Measurements from ENCODE around the gene GCNA. TPM values are rescaled to one million over a fixed set of nuclear protein-coding genes. Genes with fewer than 3 reads are reported as not detected.

The GCNA gene, protein sequence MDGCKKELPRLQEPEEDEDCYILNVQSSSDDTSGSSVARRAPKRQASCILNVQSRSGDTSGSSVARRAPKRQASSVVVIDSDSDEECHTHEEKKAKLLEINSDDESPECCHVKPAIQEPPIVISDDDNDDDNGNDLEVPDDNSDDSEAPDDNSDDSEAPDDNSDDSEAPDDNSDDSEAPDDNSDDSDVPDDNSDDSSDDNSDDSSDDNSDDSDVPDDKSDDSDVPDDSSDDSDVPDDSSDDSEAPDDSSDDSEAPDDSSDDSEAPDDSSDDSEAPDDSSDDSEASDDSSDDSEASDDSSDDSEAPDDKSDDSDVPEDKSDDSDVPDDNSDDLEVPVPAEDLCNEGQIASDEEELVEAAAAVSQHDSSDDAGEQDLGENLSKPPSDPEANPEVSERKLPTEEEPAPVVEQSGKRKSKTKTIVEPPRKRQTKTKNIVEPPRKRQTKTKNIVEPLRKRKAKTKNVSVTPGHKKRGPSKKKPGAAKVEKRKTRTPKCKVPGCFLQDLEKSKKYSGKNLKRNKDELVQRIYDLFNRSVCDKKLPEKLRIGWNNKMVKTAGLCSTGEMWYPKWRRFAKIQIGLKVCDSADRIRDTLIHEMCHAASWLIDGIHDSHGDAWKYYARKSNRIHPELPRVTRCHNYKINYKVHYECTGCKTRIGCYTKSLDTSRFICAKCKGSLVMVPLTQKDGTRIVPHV
- 1 to 10 TPM; 5.8 to 7.6 TPM for total RNA-seq

DNA sequence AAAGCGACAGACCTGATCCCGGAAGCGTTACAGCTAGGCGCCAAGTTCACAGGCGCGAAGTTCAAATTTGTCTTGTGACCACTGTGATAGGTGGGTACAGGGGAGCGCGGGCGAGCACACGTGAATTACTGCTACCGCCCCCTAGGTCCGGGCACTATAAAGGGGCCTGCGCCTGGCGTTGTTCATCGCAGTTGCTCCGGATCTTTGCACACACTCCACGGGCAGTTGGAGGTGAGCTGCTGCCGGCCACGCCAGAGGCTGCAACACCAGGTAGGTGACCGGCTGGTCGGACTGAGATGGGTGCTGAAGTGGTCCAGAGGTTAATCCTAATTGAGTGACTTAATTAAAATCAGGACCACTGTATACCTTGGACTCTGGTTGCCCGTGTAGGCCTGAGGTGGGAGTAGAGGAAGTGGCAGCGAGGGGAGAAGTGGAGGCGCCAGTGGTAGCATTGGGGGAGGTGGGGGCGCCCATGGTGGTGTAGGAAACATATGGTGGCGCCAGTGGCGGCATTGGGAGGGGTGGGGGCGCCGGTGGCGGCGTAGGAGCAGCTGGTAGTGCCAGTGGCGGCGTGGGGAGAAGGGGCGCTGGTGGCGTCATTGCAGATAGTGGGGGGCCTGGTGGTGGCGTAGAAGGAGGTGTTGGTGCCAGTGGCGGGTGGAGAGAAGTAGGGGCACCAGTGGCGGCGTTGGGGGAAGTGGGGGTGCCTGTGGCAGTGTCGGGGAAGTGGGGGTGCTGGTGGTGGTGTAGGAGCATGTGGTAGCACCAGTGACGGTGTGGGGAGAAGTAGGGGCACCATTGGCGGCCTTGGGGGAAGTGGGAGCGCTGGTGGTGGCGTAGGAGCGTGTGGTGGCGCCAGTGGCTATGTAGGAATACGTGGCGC lies at the start of gene GCNA:
TSS of gene GCNA (plus strand) at position 185 of the 883 bp plus-strand sequence. CDS start 2,385 bp downstream, outside the sequence.

DNA sequence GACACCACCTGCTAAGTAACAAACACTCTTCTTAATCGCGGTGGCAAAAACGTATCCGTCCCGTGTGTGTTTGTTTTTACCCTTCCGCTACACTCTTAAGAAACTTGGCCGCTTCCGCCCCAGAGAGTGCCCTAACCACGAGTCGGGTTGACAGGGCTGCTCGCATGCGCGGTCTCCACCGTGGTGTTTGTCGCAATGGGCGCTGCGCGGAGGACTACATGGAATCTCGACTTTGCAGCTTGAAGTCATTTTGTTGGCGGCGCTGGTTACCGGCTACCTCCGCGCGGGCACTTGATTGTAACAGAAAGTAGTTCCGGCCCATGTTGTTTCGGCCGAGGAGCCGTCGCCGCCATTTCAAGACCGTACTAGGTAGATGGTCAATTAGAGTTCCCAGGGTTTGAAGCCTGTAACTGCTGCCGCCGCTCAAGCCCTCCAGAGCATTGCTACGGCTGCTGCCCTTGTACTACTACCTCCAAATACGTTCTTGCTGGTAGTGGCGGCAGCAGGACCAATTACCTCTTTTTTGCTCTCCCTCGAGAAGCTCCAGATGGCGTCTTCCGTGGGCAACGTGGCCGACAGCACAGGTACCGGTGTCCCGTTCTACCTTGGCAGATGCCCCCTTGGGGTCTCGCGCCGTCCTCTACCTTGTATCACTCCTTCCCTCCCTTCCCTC lies 45.3 kb upstream of the GCNA start, which contains the start of gene OGT:
TSS of gene OGT (plus strand) at position 352 of the 673 bp plus-strand sequence. CDS start at position 548, 196 bp downstream.

DNA sequence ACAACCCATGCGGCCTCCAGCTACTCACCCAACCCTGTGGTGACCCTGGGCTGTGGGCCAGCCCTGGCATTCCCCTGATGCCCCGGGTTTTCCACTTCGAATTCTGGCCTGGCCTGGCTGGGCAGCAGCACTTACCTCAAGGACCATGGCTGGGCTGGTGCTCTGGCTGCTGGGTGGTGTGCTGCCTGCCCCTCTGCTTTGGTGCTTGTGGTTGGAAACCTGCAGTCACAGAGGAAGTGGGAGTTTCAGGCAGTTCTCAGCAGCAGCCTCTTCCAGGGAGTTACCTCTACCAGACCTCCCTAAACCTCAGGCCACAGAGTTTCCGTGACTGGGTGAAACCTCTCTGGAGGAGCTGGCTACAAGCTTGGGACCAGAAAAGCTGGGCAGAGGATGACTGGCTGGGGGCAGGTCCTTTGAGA lies 40.1 kb downstream of the GCNA start, which contains the start of gene CXCR3:
TSS of gene CXCR3 (minus strand) at position 209 of the 419 bp plus-strand sequence. CDS start at position 147, 62 bp downstream.

Other genes starting within 250 kb of the GCNA start
- 10 to 100 TPM; 43.6 to 47.5 TPM for gene TAF1, start 212.1 kb upstream of the GCNA start, total RNA-seq
- gene OGT, start 45.3 kb upstream of the GCNA start, total RNA-seq = 100 to 1,000 TPM; 442 to 453 TPM
- 10 to 100 TPM; 30.7 to 32.0 TPM for gene CXCR3, start 40.1 kb downstream of the GCNA start, total RNA-seq
- not detected for gene CXorf49, start 139.8 kb downstream of the GCNA start, total RNA-seq
- gene CXorf49B, start 184.9 kb downstream of the GCNA start, total RNA-seq = not detected